Upper lobe of left lung (tissue), 4 donors: Measurements from ENCODE around the gene PPM1L.

Source experiments
- CTCF ChIP-seq, 6 experiments: fragments of 450-650 bp in 4 of 6; fragments of 200-600 bp in 2 of 6; sonication (generic) in 2 of 6; IDR thresholded peaks; one replicate each; pipeline ENCODE4 v1.5.1; 2016 to 2019; ENCODE audit warnings: antibody characterized with exemption in 6 of 6
- POLR2AphosphoS5 ChIP-seq, 2 donors: sonication (generic); formaldehyde crosslinking; IDR thresholded peaks; one replicate each; pipeline ENCODE4 v1.5.1; 2017; ENCODE audit warnings: antibody characterized with exemption in 2 of 2

- TF ChIP-seq POLR2AphosphoS5 (IDR thresholded peaks at IDR 0.05) = peak in 1 of 2 donors; percentile 27
- TF ChIP-seq CTCF (IDR thresholded peaks at IDR 0.05) = no peak
Observed at GRCh38 chr3:160869825-160870224, 113.8 kb downstream of the PPM1L start.
